Neural progenitor cell (in vitro differentiated cells): ENCODE measurements around the gene ARL4A. TPM values are rescaled to one million over a fixed set of nuclear protein-coding genes. Genes with fewer than 3 reads are reported as not detected.

Experiments
- DNase-seq: peaks from one replicate; pipeline ENCODE4 v3.0.0-alpha.2; 2016; ENCODE audit warnings: low spot score
- H2AFZ ChIP-seq: fragments of 200-600 bp; sonication (generic); replicated peaks from 2 replicates; pipeline ENCODE4 v1.6.1; 2016; ENCODE audit warnings: antibody characterized with exemption
- H3F3A ChIP-seq: fragments of 200-600 bp; sonication (generic); 2 replicates; pipeline ENCODE4 v1.6.1; 2016; ENCODE audit warnings: antibody characterized with exemption, low read depth
- H3K27ac ChIP-seq: fragments of 200-600 bp; sonication (generic); 2 replicates; pipeline ENCODE4 v1.5.1; 2016; ENCODE audit warnings: mild to moderate bottlenecking
- H3K27me3 ChIP-seq: fragments of 200-600 bp; sonication (generic); 2 replicates; pipeline ENCODE4 v1.6.1; 2016; ENCODE audit warnings: mild to moderate bottlenecking, moderate library complexity
- H3K36me3 ChIP-seq: fragments of 200-600 bp; sonication (generic); 2 replicates; pipeline ENCODE4 v1.5.1; 2016
- H3K4me1 ChIP-seq: fragments of 200-600 bp; sonication (generic); 2 replicates; pipeline ENCODE4 v1.6.1; 2016; ENCODE audit warnings: mixed run types
- H3K4me2 ChIP-seq: fragments of 200-600 bp; sonication (generic); 2 replicates; pipeline ENCODE4 v1.6.1; 2016
- H3K4me3 ChIP-seq: fragments of 200-600 bp; sonication (generic); 2 replicates; pipeline ENCODE4 v1.5.1; 2016
- H3K79me2 ChIP-seq: fragments of 200-600 bp; sonication (generic); 2 replicates; pipeline ENCODE4 v1.6.1; 2016; ENCODE audit warnings: low read depth
- H3K9ac ChIP-seq: fragments of 200-600 bp; sonication (generic); 2 replicates; pipeline ENCODE4 v1.6.1; 2016
- H3K9me3 ChIP-seq: fragments of 200-600 bp; sonication (generic); 2 replicates; pipeline ENCODE4 v1.5.1; 2016; ENCODE audit warnings: low read depth
- H4K20me1 ChIP-seq: fragments of 200-600 bp; sonication (generic); 2 replicates; pipeline ENCODE4 v1.6.1; 2016; ENCODE audit warnings: low read depth
- H3K27ac Mint-ChIP-seq: 3 replicates; pipeline ENCODE4 v1.8.0; 2021; ENCODE audit warnings: mixed read lengths
- H3K27me3 Mint-ChIP-seq: 2 replicates; pipeline ENCODE4 v1.8.0; 2022; ENCODE audit warnings: low read depth, mild to moderate bottlenecking, inconsistent platforms, moderate library complexity, mixed read lengths; ENCODE audit not compliant: insufficient read depth
- H3K36me3 Mint-ChIP-seq: 3 replicates; pipeline ENCODE4 v1.8.0; 2021; ENCODE audit warnings: mixed read lengths
- H3K4me1 Mint-ChIP-seq: 3 replicates; pipeline ENCODE4 v1.8.0; 2021; ENCODE audit warnings: mixed read lengths
- H3K4me3 Mint-ChIP-seq: 3 replicates; pipeline ENCODE4 v1.8.0; 2021; ENCODE audit warnings: mild to moderate bottlenecking, moderate library complexity, mixed read lengths
- H3K9me3 Mint-ChIP-seq: 3 replicates; pipeline ENCODE4 v1.8.0; 2020; ENCODE audit warnings: mixed read lengths
- CTCF ChIP-seq: fragments of 200-600 bp; sonication (generic); IDR thresholded peaks from 2 replicates; pipeline ENCODE4 v1.5.1; 2017; ENCODE audit warnings: antibody characterized with exemption, mild to moderate bottlenecking
- EZH2 ChIP-seq: fragments of 200-600 bp; sonication (generic); IDR thresholded peaks from 2 replicates; pipeline ENCODE4 v1.6.1; 2017; ENCODE audit warnings: antibody characterized with exemption, mild to moderate bottlenecking, moderate library complexity
- EZH2phosphoT487 ChIP-seq: fragments of 200-600 bp; sonication (generic); IDR thresholded peaks from 2 replicates; pipeline ENCODE4 v1.6.1; 2017; ENCODE audit warnings: antibody characterized with exemption
- total RNA-seq: library from RNA; depleted of rRNA; stranded (reverse); fragments of >200 nt; gene quantifications from 2 replicates; pipeline ENCODE4 v1.2.3, GENCODE V29; 2015; ENCODE audit warnings: low replicate concordance

Gene ARL4A
- total RNA-seq, 1 donor from 2014 or later: 43.5 TPM

- no peak overlapping the region for H3K4me2 ChIP-seq
- Mint-ChIP-seq H3K27me3 (no peaks in the 10 kb centered on the region), H3K9me3 (peaks cover 22% of the 10 kb centered on the region)
Observed at GRCh38 chr7:12705878-12706277, 18.4 kb downstream of the ARL4A start.

GRCh38 chr7:12706900-12707536 lies 19.6 kb downstream of the ARL4A start:
- Mint-ChIP-seq H3K9me3 (peaks cover 16% of the 10 kb centered on the region), H3K27ac (peak overlapping the region; percentile 13), H3K4me3 (no peak overlapping the region), H3K27me3 (peaks cover 2% of the 10 kb centered on the region), H3K4me1 (peaks cover 20% of the 10 kb centered on the region), H3K36me3 (peaks cover 10% of the 10 kb centered on the region)
- Histone ChIP-seq H3K27me3 (no peaks in the 10 kb centered on the region), H3K9me3 (no peaks in the 10 kb centered on the region), H3K4me2 (no peak overlapping the region), H3K36me3 (no peaks in the 10 kb centered on the region), H3K27ac (no peak overlapping the region), H3K79me2 (no peaks in the 10 kb centered on the region), H3K4me1 (peaks cover 12% of the 10 kb centered on the region), H3K9ac (no peak overlapping the region), H2AFZ (no peak overlapping the region), H4K20me1 (no peaks in the 10 kb centered on the region), H3F3A (no peaks in the 10 kb centered on the region), H3K4me3 (no peak overlapping the region)
- TF ChIP-seq CTCF: no peak
- no peak for TF ChIP-seq EZH2
- no peak for TF ChIP-seq EZH2phosphoT487
- DNase-seq: no peak

More at GRCh38 chr7:12705878-12706277, 18.4 kb downstream of the ARL4A start:
- no peaks in the 10 kb centered on the region for H3K27me3 ChIP-seq
- H3F3A ChIP-seq: no peaks in the 10 kb centered on the region
- Mint-ChIP-seq H3K27ac (no peak overlapping the region), H3K36me3 (peaks cover 15% of the 10 kb centered on the region), H3K4me3 (no peak overlapping the region), H3K4me1 (peaks cover 20% of the 10 kb centered on the region)
- no peak for DNase-seq
- no peak overlapping the region for H3K4me3 ChIP-seq
- H3K4me1 ChIP-seq: peaks cover 12% of the 10 kb centered on the region
- H3K79me2 ChIP-seq: no peaks in the 10 kb centered on the region
- H3K9ac ChIP-seq: no peak overlapping the region
- no peak for TF ChIP-seq CTCF
- TF ChIP-seq EZH2: no peak
- TF ChIP-seq EZH2phosphoT487: no peak
- no peaks in the 10 kb centered on the region for H4K20me1 ChIP-seq
- peaks cover 4% of the 10 kb centered on the region for H3K9me3 ChIP-seq
- H3K36me3 ChIP-seq: no peaks in the 10 kb centered on the region
- H2AFZ ChIP-seq: no peak overlapping the region
- no peak overlapping the region for H3K27ac ChIP-seq

- H3K4me1 ChIP-seq: peaks cover 21% of the 10 kb centered on the region
- H3K9ac ChIP-seq: no peak overlapping the region
- H2AFZ ChIP-seq: no peak overlapping the region
- Mint-ChIP-seq H3K4me3 (no peak overlapping the region), H3K27ac (no peak overlapping the region), H3K9me3 (peaks cover 10% of the 10 kb centered on the region), H3K27me3 (peaks cover 2% of the 10 kb centered on the region), H3K36me3 (peaks cover 5% of the 10 kb centered on the region), H3K4me1 (peaks cover 27% of the 10 kb centered on the region)
- H3F3A ChIP-seq: no peaks in the 10 kb centered on the region
- no peak for DNase-seq
- H3K79me2 ChIP-seq: no peaks in the 10 kb centered on the region
- no peaks in the 10 kb centered on the region for H3K27me3 ChIP-seq
- H3K4me3 ChIP-seq: no peak overlapping the region
- no peak for TF ChIP-seq EZH2
- TF ChIP-seq CTCF: no peak
- no peak for TF ChIP-seq EZH2phosphoT487
- H3K9me3 ChIP-seq: no peaks in the 10 kb centered on the region
- no peak overlapping the region for H3K4me2 ChIP-seq
- no peaks in the 10 kb centered on the region for H3K36me3 ChIP-seq
- H4K20me1 ChIP-seq: no peaks in the 10 kb centered on the region
- H3K27ac ChIP-seq: no peak overlapping the region
Observed at GRCh38 chr7:12708314-12708713, 20.9 kb downstream of the ARL4A start.
